Progenitor cell of endocrine pancreas (in vitro differentiated cells): ENCODE results near the gene NEK11. TPM values are rescaled to one million over a fixed set of nuclear protein-coding genes. Genes with fewer than 3 reads are reported as not detected.

Experiments used
- DNase-seq: peaks from one replicate; pipeline ENCODE4 v3.0.0; 2021; ENCODE audit warnings: low spot score; ENCODE audit not compliant: unreplicated experiment
- H3K27ac Mint-ChIP-seq: 2 replicates; pipeline ENCODE4 v1.8.0; 2021; ENCODE audit warnings: mild to moderate bottlenecking, moderate library complexity, mixed read lengths
- H3K27me3 Mint-ChIP-seq: 2 replicates; pipeline ENCODE4 v1.8.0; 2021; ENCODE audit warnings: mixed read lengths
- H3K36me3 Mint-ChIP-seq: 2 replicates; pipeline ENCODE4 v1.8.0; 2022; ENCODE audit warnings: mixed read lengths; ENCODE audit not compliant: insufficient read depth
- H3K4me1 Mint-ChIP-seq: 2 replicates; pipeline ENCODE4 v1.8.0; 2021; ENCODE audit warnings: low read depth, mixed read lengths
- H3K4me3 Mint-ChIP-seq: 2 replicates; pipeline ENCODE4 v1.8.0; 2021; ENCODE audit warnings: low read depth, mild to moderate bottlenecking, moderate library complexity, mixed read lengths
- H3K9me3 Mint-ChIP-seq: 2 replicates; pipeline ENCODE4 v1.8.0; 2021; ENCODE audit warnings: low read depth, mixed read lengths
- total RNA-seq: library from RNA; stranded (reverse); gene quantifications from 2 replicates; pipeline ENCODE4 v1.2.1, GENCODE V29; 2021
- TF ChIP-seq, protein P1 (sequence below): fragments of 200-600 bp; sonication (generic); IDR thresholded peaks from one replicate; pipeline ENCODE4 v1.5.0; 2021; ENCODE audit warnings: antibody characterized with exemption, mild to moderate bottlenecking; ENCODE audit not compliant: unreplicated experiment

The NEK11 gene
- total RNA-seq, 1 donor from 2014 or later, result 18.7 TPM

GRCh38 chr3:131238496-131238895, 211.8 kb downstream of the NEK11 start:
- Mint-ChIP-seq H3K27me3 (no peaks in the 10 kb centered on the region), H3K4me1 (peaks cover 13% of the 10 kb centered on the region), H3K27ac (no peak overlapping the region), H3K4me3 (no peak overlapping the region), H3K9me3 (no peaks in the 10 kb centered on the region), H3K36me3 (no peaks in the 10 kb centered on the region)
- TF ChIP-seq, protein P1, sequence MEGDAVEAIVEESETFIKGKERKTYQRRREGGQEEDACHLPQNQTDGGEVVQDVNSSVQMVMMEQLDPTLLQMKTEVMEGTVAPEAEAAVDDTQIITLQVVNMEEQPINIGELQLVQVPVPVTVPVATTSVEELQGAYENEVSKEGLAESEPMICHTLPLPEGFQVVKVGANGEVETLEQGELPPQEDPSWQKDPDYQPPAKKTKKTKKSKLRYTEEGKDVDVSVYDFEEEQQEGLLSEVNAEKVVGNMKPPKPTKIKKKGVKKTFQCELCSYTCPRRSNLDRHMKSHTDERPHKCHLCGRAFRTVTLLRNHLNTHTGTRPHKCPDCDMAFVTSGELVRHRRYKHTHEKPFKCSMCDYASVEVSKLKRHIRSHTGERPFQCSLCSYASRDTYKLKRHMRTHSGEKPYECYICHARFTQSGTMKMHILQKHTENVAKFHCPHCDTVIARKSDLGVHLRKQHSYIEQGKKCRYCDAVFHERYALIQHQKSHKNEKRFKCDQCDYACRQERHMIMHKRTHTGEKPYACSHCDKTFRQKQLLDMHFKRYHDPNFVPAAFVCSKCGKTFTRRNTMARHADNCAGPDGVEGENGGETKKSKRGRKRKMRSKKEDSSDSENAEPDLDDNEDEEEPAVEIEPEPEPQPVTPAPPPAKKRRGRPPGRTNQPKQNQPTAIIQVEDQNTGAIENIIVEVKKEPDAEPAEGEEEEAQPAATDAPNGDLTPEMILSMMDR, result no peak
- no peak for DNase-seq

GRCh38 chr3:131239267-131239666, 212.6 kb downstream of the NEK11 start:
- peaks cover 13% of the 10 kb centered on the region for H3K4me1 Mint-ChIP-seq

GRCh38 chr3:131242201-131242600, 215.5 kb downstream of the NEK11 start:
- Mint-ChIP-seq H3K9me3 (no peaks in the 10 kb centered on the region), H3K4me3 (no peak overlapping the region), H3K4me1 (peaks cover 4% of the 10 kb centered on the region), H3K27ac (no peak overlapping the region), H3K27me3 (no peaks in the 10 kb centered on the region), H3K36me3 (no peaks in the 10 kb centered on the region)
- DNase-seq, result no peak
- TF ChIP-seq, protein P1, result no peak

More at GRCh38 chr3:131239267-131239666, 212.6 kb downstream of the NEK11 start:
- TF ChIP-seq, protein P1, result no peak
- Mint-ChIP-seq H3K4me3 (no peak overlapping the region), H3K27me3 (no peaks in the 10 kb centered on the region), H3K36me3 (no peaks in the 10 kb centered on the region), H3K9me3 (no peaks in the 10 kb centered on the region), H3K27ac (no peak overlapping the region)
- DNase-seq, result no peak

DNA sequence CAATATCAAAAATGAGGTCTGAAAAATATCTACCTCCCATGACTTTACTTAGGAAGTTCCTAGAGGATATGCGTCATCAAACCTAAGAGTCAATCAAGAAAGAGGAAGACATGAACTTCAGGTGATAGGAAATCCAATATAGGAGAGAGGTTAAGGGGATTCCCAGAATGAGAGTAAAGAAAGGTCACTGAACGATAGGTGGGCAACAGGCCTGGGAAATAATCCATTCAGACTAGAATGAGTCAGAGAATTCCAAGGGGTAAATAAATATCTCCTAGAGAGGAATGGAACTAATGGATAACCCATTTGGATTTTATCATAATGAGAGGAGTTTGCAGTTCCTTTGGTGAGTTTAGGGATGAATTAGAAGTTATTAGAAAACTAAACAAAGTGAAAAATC, 223.8 kb downstream of the NEK11 start:
- H3K9me3 Mint-ChIP-seq, result peaks cover 14% of the 10 kb centered on the region
- TF ChIP-seq, protein P1, result no peak
- H3K4me3 Mint-ChIP-seq, result no peak overlapping the region
- H3K27me3 Mint-ChIP-seq, result no peaks in the 10 kb centered on the region
- no peak overlapping the region for H3K27ac Mint-ChIP-seq
- H3K4me1 Mint-ChIP-seq, result no peaks in the 10 kb centered on the region
- DNase-seq, result no peak
- peaks cover 4% of the 10 kb centered on the region for H3K36me3 Mint-ChIP-seq

- no peak overlapping the region for H3K27ac Mint-ChIP-seq
- peaks cover 8% of the 10 kb centered on the region for H3K36me3 Mint-ChIP-seq
- DNase-seq, result no peak
- no peak overlapping the region for H3K4me3 Mint-ChIP-seq
- H3K4me1 Mint-ChIP-seq, result no peaks in the 10 kb centered on the region
- no peaks in the 10 kb centered on the region for H3K27me3 Mint-ChIP-seq
- TF ChIP-seq, protein P1, result no peak
- peaks cover 12% of the 10 kb centered on the region for H3K9me3 Mint-ChIP-seq
Observed at GRCh38 chr3:131260525-131260924, 233.8 kb downstream of the NEK11 start.
